Effector CD8-positive, alpha-beta T cell (primary cell): ENCODE results near the gene CUL9.

Experiments
- DNase-seq: peaks from one replicate; lab custom pipeline; 2025; lab: John Stamatoyannopoulos, UW

CUL9 gene

DNA sequence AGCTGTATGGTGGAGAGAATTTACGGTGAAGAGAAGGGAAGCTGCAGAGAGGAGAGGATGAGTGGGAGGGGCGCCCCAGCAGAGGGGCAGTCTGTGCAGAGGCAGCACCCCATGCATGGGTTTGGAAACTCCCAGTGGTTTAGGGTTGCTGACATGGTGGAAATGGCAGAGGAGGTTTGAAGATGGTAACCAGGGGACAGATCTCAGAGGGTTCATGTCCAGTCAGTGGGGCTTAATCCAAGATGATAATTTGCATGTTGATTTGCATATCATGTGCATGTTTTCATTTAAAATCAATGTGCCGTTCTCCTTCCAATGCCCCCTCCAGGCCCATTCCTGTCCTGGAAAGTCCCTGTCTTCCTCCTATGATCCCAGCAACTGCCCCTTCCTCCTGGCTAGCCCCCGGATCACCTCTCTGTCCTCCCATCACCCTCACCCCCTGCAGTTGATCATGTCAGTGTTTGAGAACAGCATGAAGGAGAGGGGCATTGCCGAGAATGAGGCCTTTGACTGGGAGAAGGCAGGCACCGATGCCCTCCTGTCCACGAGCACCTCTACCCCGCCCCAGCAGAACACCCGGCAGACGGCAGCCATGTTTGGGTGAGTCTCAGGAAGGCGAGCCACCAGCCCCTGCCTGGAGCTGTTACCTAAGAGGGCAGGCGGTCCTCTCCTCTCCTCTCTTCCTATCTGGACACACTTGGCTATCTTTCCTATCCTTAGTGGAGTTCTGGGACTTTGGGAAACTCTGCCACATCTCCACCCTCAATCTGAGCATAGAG, 75.6 kb downstream of the CUL9 start:
- DNase-seq: no peak

DNA sequence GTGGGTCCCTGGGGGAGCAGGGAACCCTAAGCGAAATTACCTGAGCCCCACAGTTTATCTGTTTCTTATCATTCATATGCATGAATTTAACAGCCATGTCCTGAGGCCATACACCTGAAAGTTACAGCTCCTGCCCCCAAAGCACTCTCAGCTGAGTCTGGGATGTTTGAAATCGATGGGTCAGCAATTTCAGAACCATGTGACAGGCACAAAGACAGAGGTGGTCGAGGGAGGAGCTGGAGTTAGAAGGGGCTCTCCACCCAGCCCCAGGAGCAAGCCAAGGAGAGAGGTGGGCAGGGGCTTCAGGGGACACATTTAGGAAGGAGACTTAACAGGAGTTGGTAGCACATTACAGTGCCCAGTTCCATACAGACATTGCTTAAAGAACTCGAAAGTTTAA, 76.2 kb downstream of the CUL9 start:
- DNase-seq: no peak

DNA sequence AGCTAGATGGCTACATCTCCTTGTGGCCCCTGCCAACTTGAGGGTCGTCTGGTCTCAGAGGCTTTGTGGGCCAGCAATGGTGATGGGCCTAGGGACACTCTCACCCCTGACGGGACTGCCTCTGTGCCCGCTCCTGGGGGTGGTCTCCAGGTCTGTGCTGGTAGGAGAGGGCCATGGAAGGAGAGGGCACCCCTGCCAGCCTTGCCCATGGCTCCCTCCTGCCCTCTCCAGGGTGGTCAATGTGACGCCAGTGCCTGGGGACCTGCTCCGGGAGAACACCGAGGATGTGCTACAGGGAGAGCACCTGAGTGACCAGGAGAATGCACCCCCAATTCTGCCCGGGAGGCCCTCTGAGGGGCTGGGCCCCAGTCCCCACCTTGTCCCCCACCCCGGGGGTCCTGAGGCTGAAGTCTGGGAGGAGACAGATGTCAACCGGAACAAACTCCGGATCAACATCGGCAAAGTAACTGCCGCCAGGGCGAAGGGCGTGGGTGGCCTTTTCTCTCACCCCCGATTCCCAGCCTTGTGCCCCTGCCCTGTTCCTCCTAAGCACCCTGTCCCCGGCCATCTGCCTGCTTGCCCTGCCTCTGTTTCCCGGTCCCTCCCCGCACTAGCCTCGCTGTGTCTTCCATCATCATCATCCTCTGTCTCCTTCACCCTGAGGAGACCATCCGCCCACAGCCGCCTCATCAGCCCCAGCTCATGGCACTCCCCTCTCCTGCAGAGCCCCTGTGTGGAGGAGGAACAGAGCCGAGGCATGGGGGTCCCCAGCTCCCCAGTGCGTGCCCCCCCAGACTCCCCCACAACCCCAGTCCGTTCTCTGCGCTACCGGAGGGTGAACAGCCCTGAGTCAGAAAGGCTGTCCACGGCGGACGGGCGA, 77.1 kb downstream of the CUL9 start:
- DNase-seq: no peak

DNA sequence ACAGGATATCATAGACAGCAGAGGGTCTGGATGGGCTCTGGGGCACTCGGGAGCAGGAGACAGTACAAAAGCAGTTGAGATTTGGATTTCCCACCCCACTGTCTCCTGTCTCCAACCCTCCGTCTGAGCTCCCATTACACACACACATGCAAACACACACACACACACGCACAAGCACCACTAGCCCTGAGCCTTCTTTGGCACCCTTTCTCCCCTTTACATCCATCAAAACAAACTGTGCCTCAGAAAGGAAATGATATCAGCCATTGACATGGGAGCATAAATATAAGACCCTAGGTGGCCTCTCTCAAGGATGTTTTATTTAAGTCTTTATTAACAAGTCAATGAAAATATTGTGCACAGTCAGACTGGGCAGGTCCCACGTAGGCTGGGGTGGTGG, 78.8 kb downstream of the CUL9 start:
- DNase-seq: no peak

DNA sequence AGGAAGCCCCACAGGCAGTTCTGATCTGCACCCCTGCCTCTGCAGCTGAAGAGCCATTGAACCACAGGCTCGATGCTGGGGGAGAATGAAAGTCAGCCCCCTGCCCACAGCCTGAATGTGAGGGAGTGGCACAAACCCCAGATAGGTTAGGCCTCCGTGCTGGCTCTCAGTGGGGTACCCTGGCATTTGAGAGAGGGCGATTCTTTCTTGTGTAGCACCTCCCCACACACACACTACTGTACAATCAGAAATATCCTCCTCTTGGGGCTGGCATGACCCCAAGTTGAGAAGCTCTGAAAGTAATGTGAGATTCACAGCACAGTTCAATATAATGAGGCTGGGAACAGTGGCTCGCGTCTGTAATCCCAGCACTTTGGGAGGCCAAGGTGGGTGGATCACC, 79.2 kb downstream of the CUL9 start:
- DNase-seq: no peak

DNA sequence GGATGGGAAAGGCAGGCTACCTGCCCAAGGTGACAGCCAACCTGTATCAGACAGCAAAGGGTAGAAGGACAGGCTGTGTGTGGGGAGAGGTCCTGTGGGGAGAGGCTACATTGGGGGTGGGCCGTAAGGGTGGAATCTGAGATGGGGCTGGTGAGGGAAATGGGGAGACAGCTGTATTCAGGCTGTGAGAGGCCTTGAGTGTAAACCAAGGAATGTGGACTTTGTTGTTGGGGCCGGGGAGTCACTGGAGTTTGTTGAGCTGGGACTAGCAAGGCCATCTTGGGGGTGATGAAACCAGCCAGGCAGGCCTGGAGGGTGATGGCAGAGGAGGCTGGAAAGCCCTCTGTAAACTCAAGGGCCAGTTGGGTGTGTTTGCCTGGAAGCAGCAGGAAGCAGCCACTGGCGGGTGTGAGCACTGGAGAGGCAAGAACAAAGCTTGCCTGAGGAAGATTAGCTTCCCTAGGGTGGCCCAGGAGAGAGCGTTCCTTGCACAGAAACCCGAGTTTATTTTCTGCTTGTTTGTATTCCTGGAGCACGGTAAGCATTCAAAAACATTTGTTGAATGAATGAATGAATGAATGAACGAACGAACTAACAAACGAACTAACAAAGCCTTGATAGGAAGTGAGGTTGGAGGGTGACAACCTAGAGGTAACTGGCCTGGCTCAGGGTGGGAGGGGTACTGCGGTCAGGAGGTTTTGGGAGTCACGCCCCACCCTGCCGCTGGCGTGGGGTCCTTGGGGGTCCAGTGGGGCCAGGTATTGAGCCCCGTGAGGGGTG, 80.2 kb downstream of the CUL9 start:
- DNase-seq: no peak

DNA sequence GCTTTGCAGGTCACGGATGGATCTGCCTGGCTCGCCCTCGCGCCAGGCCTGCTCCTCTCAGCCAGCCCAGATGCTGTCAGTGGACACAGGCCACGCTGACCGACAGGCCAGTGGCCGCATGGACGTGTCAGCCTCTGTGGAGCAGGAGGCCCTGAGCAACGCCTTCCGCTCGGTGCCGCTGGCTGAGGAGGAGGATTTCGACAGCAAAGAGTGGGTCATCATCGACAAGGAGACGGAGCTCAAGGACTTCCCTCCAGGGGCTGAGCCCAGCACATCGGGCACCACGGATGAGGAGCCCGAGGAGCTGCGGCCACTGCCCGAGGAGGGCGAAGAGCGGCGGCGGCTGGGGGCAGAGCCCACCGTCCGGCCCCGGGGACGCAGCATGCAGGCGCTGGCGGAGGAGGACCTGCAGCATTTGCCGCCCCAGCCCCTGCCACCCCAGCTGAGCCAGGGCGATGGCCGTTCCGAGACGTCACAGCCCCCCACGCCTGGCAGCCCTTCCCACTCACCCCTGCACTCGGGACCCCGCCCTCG, 80.9 kb downstream of the CUL9 start:
- no peak for DNase-seq

DNA sequence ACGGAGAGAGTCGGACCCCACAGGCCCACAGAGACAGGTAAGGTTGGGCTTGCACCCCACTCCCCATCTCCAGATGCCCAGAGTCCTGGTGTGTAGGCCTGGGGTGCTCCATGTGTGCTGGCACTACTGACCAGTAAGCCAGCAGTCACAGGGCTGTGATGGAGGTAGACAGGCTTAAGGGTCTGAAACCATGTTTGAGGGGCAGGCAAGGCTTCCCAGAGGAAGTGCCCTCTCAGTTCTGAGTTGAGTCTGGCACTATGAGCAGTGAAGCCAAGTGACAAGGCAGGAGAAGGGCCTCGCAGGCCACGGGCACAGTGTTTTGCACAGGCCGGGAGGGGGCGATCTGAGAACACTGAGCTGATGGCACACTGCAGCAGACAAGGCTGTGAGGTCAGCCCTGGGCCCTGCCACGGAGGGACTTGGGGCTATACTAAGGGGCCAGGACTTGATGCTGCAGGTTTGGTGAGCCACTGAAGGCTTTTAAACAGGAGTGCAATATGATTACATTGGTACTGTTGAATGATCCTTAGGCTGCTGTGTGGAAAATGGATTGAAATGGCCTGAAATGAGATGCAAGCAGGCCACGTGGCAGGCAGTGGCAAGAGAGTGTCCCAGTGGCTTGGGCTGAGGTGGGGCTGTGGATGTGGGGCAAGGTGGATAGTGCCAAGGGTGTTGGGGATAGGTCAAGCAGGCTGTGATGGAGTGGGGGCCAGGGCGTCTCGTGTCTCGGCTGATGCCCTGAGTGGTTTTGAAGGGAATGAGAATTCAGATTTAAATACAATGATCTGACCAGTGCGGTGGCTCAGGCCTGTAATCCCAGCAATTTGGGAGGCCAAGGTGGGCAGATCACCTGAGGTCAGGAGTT, 81.5 kb downstream of the CUL9 start:
- DNase-seq: peak; percentile 46

DNA sequence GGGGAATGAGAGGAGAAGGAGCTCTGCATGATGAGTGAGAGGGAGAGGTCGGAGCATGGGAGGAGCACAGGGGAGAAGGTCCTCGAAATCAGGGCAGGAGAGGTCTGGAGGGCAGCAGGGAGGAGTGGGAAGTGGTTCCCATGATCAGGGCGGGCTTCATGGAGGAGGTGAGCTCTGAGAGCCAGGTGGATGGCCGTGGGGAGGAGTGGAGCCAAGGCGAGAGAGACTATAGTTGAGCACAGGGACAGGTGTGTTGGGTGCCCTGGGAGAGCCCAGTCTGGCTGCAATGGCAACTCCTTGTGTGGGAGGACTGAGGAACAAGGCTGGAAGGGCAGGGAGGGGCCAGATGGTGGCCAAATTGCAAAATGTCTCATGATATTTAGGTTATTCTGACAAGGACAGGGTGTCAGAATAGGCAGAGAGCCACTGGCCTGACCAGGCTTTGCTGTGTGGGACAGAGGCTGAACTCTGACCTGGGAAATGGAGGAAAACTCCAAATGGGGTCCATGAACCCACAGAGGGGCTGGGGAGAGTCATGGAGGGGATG, 82.7 kb downstream of the CUL9 start:
- no peak for DNase-seq

DNA sequence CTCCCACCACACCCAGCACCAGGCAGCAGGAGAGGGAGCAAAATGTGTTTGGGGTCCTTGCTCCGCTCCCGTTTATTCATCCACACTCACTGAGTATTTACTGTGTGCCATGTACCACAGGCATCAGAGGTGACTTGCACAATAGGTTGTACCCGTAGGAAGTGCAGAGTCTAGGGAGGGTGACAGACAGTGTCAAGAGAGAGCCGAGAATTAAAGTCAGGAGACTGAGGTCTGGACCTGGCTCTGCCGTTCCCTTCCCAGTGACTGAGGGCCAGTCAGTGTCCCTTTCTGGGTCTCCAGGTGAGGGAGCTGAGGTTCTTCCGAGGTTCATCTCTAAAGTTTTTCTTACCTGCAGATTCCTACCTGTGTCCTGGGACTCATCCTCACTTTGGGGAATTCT, 83.6 kb downstream of the CUL9 start:
- no peak for DNase-seq

DNA sequence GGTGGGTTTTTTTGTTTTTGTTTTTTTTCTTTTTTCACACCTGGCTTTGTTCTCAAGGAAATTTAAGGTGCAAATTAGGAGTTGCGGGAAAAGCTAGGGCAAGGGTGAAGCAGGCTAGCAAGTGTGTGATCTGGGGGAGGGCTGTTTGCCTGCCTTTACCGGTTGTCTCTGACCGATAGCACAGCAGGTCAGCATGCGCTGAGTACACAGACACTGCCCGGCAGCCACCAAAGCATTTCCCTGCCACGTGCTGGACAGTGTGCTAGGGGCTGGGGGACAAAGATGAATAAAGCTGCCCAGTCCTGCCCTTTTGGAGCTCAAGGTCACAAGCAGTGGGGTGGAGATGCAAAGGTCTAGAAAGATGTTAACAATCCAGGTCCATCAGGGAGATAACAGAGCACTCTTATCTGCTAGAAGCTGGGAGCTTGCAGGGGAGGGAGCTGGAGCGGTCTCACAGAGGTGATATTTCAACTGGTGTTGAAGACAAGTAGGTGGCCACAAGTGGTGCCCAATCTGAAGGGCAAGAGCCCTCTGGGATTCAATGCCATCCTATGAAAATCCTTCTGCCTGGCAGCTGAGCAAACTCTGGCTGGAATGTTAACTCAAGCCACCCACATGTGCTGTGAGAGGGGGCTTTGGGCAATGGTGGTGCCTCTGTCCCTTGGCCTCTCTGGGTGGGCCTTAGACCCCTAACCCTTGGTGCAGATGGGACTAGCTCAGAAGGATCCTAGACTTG, 85.8 kb downstream of the CUL9 start:
- no peak for DNase-seq

DNA sequence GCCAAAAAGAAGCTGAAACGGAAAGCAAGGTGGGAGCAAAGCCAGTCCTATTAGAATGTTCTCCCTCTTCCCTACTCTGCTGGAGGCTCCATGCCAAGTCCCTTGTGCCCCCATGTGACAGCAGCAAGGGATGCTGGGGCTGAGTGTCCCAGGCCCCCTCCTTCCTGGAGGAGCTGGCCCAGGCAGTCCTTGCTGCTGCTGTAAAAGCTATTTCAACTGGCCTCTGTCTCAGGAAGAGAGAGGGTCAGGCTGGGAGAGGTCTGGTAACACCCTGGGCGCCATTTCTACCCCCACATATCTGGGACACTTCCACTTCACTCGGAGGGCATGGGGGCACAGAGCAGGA, 86.3 kb downstream of the CUL9 start:
- no peak for DNase-seq

DNA sequence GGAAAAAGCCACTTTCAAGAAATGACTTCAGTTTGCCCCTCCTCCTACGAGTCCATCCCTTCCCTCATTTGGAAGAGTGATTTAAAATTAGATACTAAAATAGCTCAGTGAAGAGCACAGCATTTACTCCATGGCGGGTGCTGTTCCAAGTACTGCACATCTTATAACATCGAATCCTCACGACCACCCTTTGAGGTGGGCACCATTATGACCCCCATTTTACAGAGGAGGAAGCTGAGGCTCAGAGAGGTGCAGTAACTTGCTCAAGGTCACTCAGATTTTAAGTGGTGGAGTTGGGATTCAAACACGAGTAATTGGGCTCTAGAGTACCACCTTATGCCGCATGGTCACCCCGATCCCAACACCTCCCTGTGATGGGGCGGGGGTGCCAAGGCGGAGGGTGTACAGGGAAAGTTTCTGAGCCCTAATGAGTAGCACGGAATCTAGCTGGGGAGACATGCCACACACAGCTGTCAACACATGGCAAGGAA, 86.8 kb downstream of the CUL9 start:
- DNase-seq: no peak

DNA sequence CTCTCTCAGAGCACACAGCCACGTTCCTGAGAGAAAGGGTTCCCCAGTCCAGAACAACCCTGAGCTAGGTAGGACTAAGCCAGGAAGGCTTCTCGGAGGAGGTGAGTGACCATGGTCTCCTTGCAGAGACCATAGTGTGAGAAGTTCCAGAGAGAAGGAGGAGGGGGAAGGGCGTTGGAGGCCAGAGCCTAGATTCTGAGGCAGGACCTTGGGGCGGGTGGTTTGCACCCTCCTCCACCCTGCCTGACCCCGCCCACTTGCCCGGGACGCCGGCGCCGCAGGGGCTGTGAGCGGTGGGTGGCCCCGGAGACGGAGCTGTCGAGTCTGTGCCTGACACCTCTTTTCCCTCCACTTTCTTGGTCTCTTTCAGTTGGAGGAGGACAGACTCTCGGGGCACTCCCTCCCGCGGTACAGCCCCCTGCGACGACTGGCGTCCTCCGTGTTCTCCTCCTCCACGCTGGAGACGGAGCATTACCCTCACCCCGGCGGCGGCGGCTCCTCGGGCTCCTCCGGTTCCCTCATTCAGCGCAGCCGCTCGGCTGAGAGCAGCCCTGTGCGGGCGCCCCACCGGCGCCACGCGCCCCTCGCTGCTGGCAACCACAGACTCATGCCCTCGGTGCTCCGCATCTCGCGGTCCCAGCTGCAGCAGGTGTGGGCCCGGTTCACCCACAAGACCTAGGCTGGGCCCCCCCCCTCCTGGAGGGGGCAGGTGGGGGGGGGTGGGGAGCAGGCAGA, 87.4 kb downstream of the CUL9 start:
- DNase-seq: peak; percentile 20

DNA sequence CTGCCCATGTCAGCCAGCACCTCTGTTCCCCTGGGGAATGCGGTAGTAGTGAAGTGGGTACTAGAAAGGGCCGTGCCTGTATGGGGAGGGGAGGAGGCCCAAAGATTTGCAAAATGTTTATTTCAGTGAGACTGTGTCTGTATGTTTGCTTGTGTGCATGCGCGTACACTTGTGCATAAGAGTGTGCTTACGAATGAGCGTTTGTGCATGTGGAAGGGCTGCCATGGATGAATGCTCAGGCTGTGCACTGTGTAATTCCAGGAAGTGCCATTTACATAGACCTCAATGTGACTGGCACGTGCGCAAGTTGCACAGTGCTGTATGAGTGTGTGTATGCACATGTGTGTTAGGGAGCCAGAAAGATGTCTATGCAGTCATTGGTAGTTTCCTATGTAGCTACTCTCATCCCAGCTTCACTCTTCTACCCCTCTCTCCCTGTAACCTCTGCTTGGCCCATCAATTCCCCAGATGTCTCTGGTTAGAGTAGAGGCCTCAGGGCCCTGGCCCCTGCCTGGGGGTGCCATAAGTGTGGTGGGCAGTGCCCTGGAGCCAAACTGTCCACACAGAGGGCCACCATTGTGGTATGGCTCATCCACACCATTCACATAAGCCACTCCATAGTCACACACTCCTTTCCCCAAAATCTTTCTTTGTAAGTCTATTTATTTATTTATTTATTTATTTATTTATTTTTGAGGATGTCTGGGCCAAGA, 89.3 kb downstream of the CUL9 start:
- DNase-seq: no peak

DNA sequence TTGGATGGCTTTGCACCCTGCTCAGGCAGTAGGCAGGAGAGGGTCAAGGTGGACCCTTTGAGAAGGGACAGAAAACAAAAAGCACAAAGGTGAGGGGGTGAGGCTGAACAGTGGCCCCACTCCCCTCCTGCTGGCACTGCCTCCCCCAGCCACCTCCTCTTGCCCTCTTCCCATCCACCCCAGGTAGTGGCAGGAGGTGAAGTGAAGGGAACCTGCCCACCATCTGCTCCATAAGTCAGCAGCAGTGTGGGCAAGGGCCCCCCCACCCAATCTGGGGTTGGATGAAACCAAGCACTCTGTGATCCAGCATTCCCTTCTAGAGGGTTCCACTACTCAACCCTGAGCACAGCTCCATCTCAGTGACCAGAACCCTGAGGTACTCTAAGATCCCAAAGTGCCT, 89.9 kb downstream of the CUL9 start:
- DNase-seq: no peak

DNA sequence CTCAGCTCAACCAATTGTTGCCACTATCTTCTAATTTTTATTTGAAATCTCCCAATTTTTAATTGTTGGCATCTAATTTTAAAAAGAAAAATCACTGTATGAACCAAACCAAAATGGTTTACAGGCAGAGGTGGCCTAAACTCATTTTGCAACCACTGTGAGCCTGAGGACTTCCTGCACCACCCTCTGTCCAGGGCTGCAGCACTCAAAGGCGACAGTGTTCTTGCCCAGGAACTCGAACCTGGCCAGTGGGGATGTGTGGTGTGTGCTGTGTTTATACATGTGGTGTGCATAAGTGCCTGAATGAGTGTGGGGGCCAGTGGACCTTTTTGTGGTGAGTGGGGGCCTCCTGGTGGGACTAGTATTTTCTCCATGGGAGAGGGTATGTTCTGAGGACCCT, 91.7 kb downstream of the CUL9 start:
- DNase-seq: no peak
